Measurements from ENCODE around the gene FAM120B. TPM values are rescaled to one million over a fixed set of nuclear protein-coding genes. Genes with fewer than 3 reads are reported as not detected.

The FAM120B gene
- total RNA-seq, 1 experiment from 2014 or later = 15.2 TPM

DNA sequence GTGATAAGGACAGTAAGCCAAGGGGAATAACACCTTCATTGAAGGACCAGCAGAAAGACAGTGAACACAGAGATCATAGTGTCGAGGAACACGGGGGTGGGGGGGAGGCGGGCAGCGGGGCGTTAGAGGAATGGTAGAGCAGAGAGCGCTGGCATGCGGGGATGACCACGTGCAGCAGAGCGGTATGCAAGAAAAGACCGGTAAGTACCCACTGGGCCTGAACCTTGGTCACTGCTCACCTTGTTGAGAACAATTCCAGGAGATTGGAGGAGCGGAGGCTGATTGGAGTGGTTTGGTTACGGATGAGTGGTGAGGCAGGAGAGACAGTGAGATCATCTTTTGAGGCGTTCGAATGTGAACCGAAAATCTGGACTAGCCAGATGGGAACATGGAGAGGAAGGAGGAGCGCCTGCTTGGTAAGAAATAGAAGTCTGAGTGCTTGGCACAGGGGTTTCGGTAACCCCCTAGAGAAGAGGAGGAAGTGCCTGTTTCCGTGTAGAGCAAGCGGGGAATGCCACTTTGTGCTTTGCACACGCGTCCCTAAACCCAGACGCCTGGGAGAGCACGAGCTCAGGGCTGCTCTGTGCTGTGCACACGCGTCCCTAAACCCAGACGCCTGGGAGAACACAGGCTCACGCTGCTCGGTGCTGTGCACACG lies 70.0 kb downstream of the FAM120B start (continued):
- TF ChIP-seq, protein P1, sequence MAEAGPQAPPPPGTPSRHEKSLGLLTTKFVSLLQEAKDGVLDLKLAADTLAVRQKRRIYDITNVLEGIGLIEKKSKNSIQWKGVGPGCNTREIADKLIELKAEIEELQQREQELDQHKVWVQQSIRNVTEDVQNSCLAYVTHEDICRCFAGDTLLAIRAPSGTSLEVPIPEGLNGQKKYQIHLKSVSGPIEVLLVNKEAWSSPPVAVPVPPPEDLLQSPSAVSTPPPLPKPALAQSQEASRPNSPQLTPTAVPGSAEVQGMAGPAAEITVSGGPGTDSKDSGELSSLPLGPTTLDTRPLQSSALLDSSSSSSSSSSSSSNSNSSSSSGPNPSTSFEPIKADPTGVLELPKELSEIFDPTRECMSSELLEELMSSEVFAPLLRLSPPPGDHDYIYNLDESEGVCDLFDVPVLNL (CRISPR knock-in tag; IDR thresholded peaks at IDR 0.05; ENCODE audit: borderline replicate concordance, low read depth) = no peak

DNA sequence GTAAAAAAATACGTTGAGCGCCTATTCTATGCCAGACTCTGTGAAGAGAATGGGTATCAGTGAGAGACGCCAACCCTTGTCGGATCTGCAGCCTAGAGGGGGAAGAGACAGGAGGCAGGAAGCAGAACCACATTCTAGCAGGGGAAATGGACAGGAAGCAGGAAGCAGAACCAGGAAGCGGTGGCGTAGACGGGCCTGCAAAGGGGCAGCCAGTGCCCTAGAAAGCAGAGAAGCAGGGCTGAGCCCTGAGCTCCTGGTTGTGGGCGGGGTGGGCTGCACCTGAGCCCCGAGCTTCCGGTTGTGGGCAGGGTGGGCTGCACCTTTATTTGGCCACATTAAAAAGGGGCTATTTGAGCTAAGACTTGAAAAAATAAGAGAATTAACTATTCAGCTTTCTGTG lies 71.9 kb downstream of the FAM120B start:
- Mint-ChIP-seq H3K36me3 (peaks cover 10% of the 10 kb centered on the region), H3K9me3 (no peaks in the 10 kb centered on the region), H3K27ac (no peak overlapping the region), H3K27me3 (ENCODE audit: low read depth) (no peaks in the 10 kb centered on the region), H3K4me1 (peaks cover 5% of the 10 kb centered on the region), H3K4me3 (no peak overlapping the region)
- POLR2A ChIA-PET = no interaction called here
- DNase-seq (ENCODE audit: low spot score) = no peak
- TF ChIP-seq FOXK1 (CRISPR knock-in tag; IDR thresholded peaks at IDR 0.05) (no peak), FOXJ3 (CRISPR knock-in tag; IDR thresholded peaks at IDR 0.05; ENCODE audit: borderline replicate concordance) (no peak), SOX15 (CRISPR knock-in tag; IDR thresholded peaks at IDR 0.05) (no peak), ZNF232 (CRISPR knock-in tag; IDR thresholded peaks at IDR 0.05) (no peak)
- TF ChIP-seq, protein P2, sequence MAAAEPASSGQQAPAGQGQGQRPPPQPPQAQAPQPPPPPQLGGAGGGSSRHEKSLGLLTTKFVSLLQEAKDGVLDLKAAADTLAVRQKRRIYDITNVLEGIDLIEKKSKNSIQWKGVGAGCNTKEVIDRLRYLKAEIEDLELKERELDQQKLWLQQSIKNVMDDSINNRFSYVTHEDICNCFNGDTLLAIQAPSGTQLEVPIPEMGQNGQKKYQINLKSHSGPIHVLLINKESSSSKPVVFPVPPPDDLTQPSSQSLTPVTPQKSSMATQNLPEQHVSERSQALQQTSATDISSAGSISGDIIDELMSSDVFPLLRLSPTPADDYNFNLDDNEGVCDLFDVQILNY (CRISPR knock-in tag; IDR thresholded peaks at IDR 0.05) = no peak
- TF ChIP-seq, protein P3, sequence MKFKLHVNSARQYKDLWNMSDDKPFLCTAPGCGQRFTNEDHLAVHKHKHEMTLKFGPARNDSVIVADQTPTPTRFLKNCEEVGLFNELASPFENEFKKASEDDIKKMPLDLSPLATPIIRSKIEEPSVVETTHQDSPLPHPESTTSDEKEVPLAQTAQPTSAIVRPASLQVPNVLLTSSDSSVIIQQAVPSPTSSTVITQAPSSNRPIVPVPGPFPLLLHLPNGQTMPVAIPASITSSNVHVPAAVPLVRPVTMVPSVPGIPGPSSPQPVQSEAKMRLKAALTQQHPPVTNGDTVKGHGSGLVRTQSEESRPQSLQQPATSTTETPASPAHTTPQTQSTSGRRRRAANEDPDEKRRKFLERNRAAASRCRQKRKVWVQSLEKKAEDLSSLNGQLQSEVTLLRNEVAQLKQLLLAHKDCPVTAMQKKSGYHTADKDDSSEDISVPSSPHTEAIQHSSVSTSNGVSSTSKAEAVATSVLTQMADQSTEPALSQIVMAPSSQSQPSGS (CRISPR knock-in tag; IDR thresholded peaks at IDR 0.05; ENCODE audit: borderline replicate concordance, low read depth) = no peak
- TF ChIP-seq, protein P4, sequence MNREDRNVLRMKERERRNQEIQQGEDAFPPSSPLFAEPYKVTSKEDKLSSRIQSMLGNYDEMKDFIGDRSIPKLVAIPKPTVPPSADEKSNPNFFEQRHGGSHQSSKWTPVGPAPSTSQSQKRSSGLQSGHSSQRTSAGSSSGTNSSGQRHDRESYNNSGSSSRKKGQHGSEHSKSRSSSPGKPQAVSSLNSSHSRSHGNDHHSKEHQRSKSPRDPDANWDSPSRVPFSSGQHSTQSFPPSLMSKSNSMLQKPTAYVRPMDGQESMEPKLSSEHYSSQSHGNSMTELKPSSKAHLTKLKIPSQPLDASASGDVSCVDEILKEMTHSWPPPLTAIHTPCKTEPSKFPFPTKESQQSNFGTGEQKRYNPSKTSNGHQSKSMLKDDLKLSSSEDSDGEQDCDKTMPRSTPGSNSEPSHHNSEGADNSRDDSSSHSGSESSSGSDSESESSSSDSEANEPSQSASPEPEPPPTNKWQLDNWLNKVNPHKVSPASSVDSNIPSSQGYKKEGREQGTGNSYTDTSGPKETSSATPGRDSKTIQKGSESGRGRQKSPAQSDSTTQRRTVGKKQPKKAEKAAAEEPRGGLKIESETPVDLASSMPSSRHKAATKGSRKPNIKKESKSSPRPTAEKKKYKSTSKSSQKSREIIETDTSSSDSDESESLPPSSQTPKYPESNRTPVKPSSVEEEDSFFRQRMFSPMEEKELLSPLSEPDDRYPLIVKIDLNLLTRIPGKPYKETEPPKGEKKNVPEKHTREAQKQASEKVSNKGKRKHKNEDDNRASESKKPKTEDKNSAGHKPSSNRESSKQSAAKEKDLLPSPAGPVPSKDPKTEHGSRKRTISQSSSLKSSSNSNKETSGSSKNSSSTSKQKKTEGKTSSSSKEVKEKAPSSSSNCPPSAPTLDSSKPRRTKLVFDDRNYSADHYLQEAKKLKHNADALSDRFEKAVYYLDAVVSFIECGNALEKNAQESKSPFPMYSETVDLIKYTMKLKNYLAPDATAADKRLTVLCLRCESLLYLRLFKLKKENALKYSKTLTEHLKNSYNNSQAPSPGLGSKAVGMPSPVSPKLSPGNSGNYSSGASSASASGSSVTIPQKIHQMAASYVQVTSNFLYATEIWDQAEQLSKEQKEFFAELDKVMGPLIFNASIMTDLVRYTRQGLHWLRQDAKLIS (CRISPR knock-in tag; IDR thresholded peaks at IDR 0.05; ENCODE audit: borderline replicate concordance) = no peak
- TF ChIP-seq, protein P5, sequence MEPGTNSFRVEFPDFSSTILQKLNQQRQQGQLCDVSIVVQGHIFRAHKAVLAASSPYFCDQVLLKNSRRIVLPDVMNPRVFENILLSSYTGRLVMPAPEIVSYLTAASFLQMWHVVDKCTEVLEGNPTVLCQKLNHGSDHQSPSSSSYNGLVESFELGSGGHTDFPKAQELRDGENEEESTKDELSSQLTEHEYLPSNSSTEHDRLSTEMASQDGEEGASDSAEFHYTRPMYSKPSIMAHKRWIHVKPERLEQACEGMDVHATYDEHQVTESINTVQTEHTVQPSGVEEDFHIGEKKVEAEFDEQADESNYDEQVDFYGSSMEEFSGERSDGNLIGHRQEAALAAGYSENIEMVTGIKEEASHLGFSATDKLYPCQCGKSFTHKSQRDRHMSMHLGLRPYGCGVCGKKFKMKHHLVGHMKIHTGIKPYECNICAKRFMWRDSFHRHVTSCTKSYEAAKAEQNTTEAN (CRISPR knock-in tag; IDR thresholded peaks at IDR 0.05) = no peak
- ATAC-seq = no peak
- CTCF ChIA-PET = no interaction called here

DNA sequence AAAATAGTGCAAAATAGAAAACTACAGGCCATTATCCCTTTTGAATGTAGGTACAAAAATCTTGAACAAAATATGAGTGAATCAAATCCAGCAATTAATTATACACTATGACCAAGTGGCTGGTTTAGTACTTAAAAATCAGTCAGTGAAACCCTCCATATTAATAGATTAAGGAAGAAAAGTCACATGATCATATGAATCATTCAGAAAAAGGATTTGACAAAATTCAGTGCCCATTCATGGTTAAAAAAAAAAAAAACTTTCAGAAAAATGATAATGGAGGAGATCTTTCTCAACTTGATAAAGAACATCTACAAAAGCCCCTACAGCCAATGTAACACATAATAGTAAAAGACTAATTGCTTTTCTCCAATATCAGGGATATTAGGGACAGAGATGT lies 75.0 kb downstream of the FAM120B start:
- H3K4me1 Mint-ChIP-seq = peaks cover 5% of the 10 kb centered on the region; the same call in 1 of the 2 replicates
- H3K27me3 Mint-ChIP-seq (ENCODE audit: low read depth) = no peaks in the 10 kb centered on the region
- peaks cover under 1% of the 10 kb centered on the region for H3K36me3 Mint-ChIP-seq
- no peaks in the 10 kb centered on the region for H3K9me3 Mint-ChIP-seq
- DNase-seq (ENCODE audit: low spot score) (no peak), ATAC-seq (no peak)
- ChIA-PET CTCF (no interaction called here), POLR2A (no interaction called here)
- TF ChIP-seq NR3C1 (CRISPR knock-in tag; conservative IDR thresholded peaks at IDR 0.05; ENCODE audit: low read depth) (no peak), OVOL2 (CRISPR knock-in tag; IDR thresholded peaks at IDR 0.05; ENCODE audit: borderline replicate concordance) (no peak), FOXK1 (CRISPR knock-in tag; IDR thresholded peaks at IDR 0.05) (no peak), ZNF263 (CRISPR knock-in tag; IDR thresholded peaks at IDR 0.05; ENCODE audit: low read depth) (no peak), ZNF138 (CRISPR knock-in tag; conservative IDR thresholded peaks at IDR 0.05) (no peak), JUN (CRISPR knock-in tag; IDR thresholded peaks at IDR 0.05) (no peak), GRHL2 (CRISPR knock-in tag; IDR thresholded peaks at IDR 0.05; ENCODE audit: insufficient replicate concordance, severe bottlenecking) (no peak), TP53 (CRISPR knock-in tag; IDR thresholded peaks at IDR 0.05) (no peak)
- TF ChIP-seq, protein P6, sequence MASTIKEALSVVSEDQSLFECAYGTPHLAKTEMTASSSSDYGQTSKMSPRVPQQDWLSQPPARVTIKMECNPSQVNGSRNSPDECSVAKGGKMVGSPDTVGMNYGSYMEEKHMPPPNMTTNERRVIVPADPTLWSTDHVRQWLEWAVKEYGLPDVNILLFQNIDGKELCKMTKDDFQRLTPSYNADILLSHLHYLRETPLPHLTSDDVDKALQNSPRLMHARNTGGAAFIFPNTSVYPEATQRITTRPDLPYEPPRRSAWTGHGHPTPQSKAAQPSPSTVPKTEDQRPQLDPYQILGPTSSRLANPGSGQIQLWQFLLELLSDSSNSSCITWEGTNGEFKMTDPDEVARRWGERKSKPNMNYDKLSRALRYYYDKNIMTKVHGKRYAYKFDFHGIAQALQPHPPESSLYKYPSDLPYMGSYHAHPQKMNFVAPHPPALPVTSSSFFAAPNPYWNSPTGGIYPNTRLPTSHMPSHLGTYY (CRISPR knock-in tag; IDR thresholded peaks at IDR 0.05) = no peak
- TF ChIP-seq, protein P7, sequence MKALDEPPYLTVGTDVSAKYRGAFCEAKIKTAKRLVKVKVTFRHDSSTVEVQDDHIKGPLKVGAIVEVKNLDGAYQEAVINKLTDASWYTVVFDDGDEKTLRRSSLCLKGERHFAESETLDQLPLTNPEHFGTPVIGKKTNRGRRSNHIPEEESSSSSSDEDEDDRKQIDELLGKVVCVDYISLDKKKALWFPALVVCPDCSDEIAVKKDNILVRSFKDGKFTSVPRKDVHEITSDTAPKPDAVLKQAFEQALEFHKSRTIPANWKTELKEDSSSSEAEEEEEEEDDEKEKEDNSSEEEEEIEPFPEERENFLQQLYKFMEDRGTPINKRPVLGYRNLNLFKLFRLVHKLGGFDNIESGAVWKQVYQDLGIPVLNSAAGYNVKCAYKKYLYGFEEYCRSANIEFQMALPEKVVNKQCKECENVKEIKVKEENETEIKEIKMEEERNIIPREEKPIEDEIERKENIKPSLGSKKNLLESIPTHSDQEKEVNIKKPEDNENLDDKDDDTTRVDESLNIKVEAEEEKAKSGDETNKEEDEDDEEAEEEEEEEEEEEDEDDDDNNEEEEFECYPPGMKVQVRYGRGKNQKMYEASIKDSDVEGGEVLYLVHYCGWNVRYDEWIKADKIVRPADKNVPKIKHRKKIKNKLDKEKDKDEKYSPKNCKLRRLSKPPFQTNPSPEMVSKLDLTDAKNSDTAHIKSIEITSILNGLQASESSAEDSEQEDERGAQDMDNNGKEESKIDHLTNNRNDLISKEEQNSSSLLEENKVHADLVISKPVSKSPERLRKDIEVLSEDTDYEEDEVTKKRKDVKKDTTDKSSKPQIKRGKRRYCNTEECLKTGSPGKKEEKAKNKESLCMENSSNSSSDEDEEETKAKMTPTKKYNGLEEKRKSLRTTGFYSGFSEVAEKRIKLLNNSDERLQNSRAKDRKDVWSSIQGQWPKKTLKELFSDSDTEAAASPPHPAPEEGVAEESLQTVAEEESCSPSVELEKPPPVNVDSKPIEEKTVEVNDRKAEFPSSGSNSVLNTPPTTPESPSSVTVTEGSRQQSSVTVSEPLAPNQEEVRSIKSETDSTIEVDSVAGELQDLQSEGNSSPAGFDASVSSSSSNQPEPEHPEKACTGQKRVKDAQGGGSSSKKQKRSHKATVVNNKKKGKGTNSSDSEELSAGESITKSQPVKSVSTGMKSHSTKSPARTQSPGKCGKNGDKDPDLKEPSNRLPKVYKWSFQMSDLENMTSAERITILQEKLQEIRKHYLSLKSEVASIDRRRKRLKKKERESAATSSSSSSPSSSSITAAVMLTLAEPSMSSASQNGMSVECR (CRISPR knock-in tag; IDR thresholded peaks at IDR 0.05; ENCODE audit: borderline replicate concordance) = no peak
- no peak overlapping the region for H3K27ac Mint-ChIP-seq
- H3K4me3 Mint-ChIP-seq = no peak overlapping the region

All from WTC11 (cell line).